ENCODE data around the gene TACR2.
"Not testable (repeated sequence)": the region's sequence is repeated elsewhere in the genome, so short reads cannot be mapped to it uniquely, and the experiment has no call there.

TACR2 gene

DNA sequence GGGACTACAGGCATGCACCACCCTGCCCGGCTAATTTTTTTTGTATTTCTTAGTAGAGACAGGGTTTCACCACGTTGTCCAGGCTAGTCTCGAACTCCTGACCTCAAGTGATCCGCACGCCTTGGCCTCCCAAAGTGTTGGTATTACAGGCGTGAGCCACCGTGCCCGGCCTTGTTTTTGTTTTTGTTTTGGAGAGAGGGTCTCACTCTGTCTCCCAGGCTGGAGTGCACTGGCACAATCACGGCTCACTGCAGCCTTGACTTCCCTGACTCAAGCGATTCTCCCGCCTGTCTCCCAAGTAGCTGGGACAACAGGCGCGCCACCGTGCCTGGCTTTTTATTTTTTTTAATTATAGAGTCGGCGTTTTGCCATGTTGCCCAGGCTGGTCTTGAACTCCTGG is 33.7 kb upstream of the TACR2 start:
- not testable (repeated sequence) for DNase-seq (ENCODE audit: low read depth in 2 of 2)

DNA sequence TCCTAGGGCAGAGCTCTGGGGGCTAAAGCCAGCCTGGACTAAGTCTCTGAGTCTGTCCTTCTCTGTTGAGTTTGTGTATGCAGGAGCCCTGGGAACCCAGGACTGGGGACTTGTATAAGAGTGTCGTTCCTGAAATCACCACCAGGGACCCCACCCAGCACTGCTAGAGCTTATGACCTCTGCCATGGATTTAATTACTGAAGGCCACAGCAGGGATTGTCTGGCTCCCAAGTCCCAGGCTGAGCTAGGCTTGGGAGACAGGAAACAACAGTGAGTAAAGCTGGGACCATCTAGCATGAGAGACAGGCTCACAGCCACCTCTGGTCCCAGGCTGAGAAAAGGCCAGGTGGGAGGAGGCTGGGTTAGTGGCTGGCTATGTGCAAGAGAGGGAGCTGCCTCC is 33.1 kb upstream of the TACR2 start:
- peak in 1 of 2 experiments; percentile 25 for DNase-seq (ENCODE audit: low read depth in 2 of 2)

GRCh38 chr10:69446650-69447151 is 30.0 kb upstream of the TACR2 start:
- DNase-seq (ENCODE audit: low read depth in 2 of 2) = no peak

DNA sequence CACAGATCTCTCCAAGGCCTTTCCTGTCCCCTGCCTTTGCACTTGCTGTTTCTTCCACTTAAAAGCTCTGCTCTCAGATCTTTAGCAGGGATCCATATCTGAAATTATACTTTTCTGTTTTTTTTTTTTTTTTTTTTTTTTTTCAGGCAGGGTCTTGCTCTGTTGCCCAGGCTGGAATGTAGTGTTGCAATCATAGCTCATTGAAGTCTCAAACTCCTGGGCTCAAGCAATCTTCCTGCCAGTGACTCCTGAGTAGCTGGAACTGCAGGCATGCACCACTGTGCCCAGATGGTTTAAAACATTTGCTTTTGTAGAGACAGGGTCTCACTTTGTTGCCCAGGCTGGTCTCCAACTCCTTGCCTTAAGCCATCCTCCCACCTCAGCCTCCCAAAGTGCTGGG is 29.5 kb upstream of the TACR2 start:
- no peak for DNase-seq (ENCODE audit: low read depth in 2 of 2)

DNA sequence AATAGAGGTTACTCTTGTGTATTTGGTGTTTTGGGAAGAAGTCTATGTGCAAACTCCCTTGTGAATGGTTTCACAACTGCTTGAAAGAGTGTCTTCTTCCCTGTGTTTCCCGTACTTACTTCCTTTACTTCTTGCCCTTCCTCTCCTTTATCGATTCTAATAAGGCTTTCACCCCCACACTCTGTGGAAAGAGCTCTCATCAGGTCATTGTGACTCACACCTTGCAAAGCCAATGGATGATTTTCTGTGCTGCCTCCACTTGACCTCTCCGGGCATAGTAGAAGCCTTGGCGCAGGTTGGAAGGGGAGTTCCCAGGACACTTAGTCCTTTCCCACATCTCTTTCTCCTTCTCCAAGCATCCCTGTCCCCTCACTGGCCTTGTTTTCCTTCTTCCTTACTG is 28.3 kb upstream of the TACR2 start:
- DNase-seq (ENCODE audit: low read depth in 2 of 2) = no peak

DNA sequence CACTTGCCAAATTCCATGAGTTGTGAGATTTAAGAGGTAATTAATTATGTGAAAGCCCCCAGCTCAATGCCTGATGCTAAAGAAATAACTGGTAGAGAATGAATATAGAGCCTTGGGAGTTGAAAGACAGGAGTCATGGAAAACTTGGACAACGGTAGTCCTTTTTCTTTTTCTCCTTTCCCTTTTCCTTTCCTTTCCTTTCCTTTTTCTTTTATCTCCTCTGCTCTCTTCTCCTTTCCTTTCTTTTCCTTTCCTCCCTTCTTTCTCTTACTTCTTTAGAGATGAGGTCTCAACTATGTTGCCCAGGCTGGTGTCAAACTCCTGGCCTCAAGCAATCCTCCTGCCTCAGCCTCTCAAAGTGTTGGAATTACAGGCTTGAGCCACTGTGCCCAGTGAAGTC is 26.6 kb upstream of the TACR2 start:
- no peak for DNase-seq (ENCODE audit: low read depth in 2 of 2)

- DNase-seq (ENCODE audit: low read depth in 2 of 2) = no peak
Measured at GRCh38 chr10:69439813-69440506, 23.2 kb upstream of the TACR2 start.

DNA sequence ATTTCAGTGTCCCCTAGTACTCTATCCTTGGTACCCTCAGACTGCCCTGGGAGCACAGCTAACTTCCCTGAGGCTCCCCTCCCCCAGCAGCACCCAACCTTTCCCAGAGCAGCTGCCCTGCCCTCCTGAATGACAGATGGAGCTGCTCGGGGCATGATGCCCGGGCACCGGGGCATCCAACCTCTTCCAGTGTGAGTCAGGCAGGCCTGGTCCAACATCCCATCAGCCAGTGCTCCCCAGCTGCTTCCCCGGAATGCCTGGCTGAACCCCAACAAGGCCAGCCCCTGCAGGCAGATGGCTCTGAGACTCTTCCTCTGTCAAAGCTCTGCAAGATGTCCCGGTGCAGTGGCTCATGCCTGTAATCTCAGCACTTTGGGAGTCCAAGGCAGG is 22.6 kb upstream of the TACR2 start:
- no peak for DNase-seq (ENCODE audit: low read depth in 2 of 2)

DNA sequence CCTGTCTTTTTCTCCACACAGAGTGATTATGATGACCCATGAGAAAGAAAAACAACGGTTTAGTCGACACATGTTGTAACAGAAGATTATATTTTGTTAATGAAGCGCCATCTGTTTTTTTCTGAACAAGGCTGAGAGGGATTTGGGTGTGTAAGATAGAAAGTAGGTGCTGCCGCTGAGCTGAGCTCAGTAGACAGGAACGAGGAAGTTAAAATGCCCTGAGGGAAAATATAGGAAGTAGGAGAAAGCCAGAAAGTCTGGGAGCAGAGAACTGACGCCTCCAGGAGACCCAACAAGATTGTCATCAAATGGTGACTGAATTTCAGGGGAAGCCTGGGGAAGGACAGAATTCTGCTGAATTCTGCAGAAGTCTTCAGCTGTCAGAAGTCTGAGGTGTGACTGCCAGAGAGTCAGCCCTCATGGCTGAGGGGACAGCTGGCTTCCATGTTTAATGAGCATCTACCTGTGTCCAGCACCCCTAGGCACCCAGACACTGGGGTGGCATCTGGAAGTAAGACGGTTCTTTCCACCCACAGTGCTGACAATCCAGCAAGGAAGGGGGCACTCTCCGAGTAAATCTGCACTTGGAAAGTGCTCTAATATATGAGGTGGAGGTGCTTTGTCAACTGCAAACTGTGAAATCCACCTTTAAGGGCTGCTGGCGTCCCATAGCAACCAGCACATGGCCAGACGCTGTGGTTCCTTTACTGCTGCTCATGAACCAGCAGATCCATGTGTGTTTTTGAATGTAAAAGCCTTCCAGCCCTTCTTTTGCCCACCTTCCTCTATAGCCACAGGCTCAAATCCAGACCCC is 22.0 kb upstream of the TACR2 start:
- no peak for DNase-seq (ENCODE audit: low read depth in 2 of 2)

GRCh38 chr10:69437321-69438259 is 20.9 kb upstream of the TACR2 start:
- no peak for DNase-seq (ENCODE audit: low read depth in 2 of 2)

DNA sequence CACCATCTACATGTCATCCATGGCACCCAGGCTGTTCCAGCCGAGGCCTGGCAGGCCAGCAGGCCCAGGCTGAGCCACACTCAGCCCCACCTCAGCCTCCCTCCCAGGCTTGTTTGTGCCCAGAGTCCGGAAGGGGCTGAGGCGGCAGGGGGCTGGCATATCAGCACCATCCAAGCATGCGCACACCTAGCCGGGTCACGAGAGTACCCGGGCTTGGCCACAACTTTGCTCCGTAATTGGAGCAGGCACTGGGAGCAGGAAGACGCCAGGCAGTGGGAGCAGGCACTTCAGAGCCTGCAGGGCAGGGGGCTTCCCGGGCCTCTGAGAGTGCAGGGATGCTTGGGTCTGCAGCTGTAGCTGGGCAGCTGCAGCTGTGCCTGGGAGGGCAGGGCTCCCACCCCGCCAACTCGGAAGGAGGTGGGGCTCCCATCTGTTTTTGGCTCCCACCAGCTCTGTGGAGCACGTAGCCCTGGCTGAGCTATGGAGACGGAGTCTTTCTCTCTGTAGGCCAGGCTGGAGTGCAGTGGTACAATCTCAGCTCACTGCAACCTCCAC is 19.3 kb upstream of the TACR2 start:
- no peak for DNase-seq (ENCODE audit: low read depth in 2 of 2)

GRCh38 chr10:69434926-69435325 is 18.2 kb upstream of the TACR2 start:
- DNase-seq (ENCODE audit: low read depth in 2 of 2) = no peak

GRCh38 chr10:69434169-69434568 is 17.5 kb upstream of the TACR2 start:
- DNase-seq (ENCODE audit: low read depth in 2 of 2) = no peak

DNA sequence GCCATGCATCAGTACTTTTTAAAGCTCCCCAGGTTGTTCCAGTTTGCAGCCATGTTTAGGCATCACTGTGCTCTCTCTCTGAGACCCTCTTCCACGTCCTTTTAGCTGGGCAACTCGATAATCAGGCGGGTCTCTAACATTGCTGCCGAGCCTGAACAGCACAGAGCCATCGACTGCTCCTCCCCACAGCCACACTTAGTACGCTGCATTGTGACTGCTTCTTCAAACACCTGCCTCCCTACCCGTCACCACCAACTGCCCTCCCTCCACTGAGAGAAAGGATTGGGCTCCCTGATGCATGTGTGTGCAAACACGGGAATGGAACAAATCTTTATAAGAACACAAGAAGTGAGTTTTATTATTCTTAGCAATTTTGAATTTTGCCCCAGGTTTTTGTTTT is 11.4 kb upstream of the TACR2 start:
- no peak for DNase-seq (ENCODE audit: low read depth in 2 of 2)

GRCh38 chr10:69426376-69426727 is 9.6 kb upstream of the TACR2 start:
- DNase-seq (ENCODE audit: low read depth in 2 of 2) = no peak

DNA sequence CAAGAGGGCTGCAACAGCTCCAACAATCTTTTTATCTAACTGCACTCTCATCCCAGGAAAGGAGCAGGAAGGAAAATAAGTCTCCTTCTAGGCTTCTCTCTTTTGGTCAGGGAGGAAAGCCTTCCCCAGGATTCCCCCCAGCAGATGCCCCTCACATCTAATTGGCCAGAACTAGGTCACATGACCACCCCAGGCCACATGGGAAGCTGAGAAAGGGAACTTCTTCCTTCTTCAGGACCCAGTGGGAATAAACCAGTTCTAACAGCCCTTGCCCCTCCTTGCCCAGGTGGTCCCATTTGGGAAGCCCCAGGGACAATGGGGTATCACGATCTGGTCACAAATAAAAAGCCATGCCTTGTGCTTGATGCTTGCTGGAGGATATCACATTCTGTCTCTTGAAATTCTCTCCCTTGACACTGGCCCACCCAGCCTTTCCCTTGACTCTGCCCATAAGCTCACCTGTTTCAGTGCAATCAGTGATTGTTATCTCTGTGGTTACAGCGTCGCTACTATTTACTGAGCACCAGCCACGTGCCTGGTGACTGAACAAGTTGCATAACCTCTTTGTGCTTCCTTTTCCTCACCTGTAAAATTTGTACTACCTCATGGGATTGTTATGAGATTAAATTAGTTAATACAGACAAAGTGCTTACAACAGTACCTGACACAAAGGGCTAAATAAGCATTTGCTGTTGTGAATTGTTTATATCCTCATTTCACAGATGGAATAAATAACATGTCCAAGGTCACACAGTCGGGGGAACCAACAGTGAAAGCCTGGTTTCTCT is 9.0 kb upstream of the TACR2 start:
- DNase-seq (ENCODE audit: low read depth in 2 of 2) = no peak

DNA sequence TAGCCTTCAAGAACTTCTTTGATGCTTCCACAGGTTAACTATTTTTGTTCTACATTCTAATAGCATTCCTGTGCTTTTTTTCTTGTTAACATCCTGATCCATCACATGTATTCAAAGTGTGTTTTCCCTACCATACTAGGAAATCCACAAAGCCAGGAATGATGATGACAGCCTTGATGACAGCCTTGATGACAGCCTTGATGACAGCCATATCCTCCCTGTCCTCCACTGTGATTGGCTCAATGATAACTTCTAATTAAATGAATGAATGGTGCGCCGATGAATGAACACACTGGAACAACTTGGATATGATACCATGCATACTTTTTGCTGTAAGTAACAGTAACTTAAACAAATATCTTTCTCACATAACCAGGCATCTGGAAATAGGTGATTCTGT is 8.3 kb upstream of the TACR2 start:
- DNase-seq (ENCODE audit: low read depth in 2 of 2) = no peak

DNA sequence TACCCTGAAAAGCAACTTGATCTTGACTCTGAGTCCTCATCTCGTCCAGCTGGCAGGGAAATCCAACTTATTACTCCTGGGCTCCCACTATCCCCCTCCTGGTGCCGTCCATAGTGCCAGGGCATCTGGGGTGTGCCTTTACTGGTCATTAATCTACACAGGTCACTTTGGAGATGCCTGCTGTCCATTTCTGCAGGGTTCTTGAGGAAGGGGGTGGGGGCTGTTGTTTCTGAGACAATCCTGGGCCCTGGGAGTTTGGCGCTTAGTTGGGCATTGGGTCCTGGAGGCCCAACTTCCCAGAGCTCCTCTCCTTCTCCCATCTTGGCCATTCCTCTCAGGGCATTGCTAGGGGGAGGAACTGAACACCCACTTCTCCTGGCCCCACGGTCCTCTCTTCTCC is 6.0 kb upstream of the TACR2 start:
- DNase-seq (ENCODE audit: low read depth in 2 of 2) = no peak

DNA sequence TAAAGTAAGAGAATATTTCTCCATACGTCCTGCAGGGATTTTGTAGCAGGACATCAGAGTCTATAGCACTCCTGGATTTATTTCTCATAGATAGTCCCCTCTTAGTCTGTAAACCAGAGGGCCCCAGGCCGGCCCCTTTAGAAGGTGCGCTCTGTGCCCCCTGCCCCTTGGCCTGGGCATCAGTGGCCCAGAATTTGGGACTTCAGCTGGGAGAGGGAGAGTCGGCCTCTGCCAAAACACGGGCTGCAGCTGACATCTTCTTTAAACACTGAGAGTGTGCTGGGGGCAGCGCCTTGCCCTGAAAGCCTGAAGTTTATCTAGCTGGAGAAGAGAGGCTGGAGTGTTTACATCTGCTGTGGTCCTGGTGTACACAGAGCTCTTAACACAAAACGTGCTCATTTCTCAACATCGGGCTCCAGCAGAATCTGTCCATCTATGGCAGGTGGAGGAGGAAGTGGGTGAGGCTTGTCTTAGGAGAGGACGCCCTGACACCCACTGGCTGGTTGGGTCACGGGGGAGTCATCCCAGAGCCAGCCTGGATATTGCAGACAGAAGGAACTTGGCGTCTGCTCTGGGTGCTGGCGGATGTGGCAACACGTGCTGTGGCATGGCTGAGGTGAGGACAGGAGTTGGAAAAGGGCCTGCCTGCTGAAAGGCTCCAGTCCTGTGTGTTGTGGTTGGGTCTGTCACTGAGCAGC is 5.0 kb upstream of the TACR2 start:
- no peak for DNase-seq (ENCODE audit: low read depth in 2 of 2)

DNA sequence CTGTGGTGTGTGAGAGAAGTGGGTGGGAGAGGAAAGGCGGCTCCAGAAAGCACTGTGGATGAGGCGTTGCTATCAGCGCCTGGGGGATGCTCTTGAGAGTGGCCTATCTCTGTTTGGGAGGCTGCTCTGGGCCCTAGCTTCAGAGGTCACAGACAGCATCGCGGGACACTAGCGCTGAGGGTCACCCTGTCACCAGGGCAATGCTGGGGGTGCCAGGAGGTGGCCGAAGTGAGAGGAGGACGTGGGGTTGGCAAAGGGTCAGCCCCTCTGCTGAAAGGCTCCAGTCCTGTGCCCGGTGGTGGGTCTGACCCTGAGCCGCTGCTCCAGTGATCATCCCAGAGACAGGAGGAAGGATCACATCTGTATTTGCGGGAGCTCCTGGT is 3.0 kb upstream of the TACR2 start:
- no peak for DNase-seq (ENCODE audit: low read depth in 2 of 2)
